GM18511 (cell line): ENCODE measurements around the gene CEP112.

Experiments
- ATAC-seq: cut with Tn5 transposase; IDR thresholded peaks from one replicate; pipeline ENCODE4 v1.9.1; 2021; ENCODE audit warnings: mild to moderate bottlenecking, moderate library complexity; ENCODE audit not compliant: unreplicated experiment

The CEP112 gene

DNA sequence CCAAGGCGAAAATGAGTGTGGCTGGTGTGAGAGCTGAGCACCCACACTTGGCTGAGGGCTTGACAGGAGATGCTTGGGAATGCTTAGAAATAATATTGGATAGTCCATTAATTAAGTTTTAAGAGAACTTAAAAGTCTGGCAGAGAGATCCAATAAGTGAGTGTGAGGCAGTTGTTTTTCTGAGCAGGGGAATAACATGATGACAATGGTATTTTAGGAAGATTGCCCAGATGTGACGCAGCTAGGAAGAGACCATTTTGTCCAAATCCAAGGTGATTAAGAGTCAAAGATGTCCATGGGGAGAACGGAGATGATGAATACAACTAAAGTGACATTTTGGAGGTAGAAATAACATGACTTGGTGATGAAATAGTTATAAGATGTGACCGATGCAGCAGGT is 527.7 kb downstream of the CEP112 start:
- no peak for ATAC-seq

DNA sequence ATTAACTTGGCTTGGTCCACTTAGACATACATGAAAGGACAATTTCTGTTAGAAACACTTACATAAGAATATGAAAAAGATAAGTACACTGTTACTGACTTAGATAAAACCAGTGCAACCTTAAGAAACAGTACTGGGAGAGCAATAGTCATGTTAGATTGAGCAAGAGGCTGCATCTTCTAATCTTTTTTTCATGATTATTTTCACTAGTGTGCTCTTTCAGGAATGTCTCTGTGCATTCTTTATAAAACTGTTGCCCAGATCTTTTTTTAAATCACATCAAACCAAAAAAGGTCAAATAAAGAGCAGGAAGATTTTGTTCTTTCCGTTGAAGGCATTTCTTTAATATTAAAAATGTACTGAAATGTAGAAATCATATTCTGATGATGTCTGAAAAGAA is 529.7 kb downstream of the CEP112 start:
- no peak for ATAC-seq

DNA sequence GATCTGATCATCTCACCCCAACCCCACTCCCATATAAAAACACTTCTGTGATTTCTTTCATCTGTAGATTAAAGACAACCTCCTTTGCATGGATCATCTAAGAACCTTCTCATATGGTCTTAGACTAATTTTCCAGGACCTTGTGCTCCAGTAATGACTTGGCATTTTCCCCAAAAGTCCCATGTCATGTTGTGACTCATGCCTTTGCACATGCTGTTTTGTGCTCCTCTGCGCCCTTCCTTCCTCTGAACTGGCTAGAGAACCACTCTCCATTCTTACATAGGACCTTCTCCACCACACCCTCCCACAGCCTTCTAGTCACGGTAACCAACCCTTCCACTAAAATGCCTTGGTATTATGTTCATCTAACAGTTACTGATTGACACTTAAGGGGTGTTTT is 531.0 kb downstream of the CEP112 start:
- ATAC-seq = no peak

DNA sequence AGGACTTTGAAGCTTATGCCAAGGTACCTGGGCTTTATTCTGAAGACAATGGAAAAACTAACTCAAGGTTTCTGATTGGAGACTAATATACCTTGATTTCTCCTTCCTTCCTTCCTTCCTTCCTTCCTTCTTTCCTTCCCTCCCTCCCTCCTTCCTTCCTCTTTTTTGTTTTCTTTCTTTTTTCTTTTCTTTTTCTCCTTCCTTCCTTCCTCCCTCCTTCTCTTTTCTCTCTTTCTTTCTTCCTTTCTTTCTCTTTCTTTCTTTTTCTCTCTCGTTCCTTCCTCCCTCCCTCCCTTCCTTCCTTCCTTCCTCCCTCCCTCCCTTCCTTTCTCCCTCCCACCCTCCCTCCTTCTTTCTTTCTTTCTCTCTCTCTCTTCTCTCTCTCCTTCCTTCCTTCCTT is 531.9 kb downstream of the CEP112 start:
- no peak for ATAC-seq

DNA sequence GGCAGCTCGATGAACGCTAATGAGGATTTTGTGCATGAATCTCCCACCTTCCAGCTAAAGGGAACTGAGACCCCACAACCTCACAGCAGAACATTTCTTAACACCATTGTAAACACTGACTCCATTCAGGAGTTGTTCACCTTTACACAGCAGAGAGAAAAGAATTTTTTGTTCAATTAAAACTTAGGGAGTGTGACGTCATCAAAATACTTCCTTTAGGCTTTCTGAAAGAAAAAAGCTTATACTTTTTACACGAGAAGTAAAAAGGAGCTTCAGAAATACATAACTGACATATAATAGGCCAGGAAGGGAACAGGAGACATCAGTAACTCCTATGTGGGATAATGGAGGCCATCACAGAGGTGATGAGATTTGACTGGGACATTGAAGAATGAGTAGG is 532.4 kb downstream of the CEP112 start:
- no peak for ATAC-seq

DNA sequence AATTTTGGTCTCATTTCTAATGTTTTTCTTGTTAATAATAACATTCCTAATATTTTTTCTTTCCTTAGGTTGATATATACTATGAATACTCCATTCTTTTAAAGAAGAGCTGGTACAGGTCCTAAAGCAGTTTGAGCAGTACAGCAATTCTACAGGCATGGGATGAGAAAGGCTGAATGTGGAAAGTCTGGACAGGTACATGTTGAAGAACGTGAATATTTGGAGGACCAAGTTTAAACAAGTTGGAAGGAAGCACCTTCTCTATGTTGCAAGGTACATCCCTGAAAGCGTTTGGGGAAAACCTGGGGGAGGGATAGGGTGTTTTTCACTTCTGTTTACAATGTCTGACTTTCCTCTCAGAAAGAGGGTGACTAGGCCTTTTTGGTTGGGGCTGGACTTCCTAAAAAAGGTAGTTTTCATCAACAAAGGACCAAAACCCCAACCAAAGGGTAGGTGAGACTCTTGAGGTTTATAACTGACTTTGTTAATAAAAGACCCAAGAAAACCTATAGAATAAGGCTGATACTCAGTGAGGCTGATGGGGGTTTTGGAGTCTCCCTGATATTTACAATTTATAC is 534.6 kb downstream of the CEP112 start:
- no peak for ATAC-seq

DNA sequence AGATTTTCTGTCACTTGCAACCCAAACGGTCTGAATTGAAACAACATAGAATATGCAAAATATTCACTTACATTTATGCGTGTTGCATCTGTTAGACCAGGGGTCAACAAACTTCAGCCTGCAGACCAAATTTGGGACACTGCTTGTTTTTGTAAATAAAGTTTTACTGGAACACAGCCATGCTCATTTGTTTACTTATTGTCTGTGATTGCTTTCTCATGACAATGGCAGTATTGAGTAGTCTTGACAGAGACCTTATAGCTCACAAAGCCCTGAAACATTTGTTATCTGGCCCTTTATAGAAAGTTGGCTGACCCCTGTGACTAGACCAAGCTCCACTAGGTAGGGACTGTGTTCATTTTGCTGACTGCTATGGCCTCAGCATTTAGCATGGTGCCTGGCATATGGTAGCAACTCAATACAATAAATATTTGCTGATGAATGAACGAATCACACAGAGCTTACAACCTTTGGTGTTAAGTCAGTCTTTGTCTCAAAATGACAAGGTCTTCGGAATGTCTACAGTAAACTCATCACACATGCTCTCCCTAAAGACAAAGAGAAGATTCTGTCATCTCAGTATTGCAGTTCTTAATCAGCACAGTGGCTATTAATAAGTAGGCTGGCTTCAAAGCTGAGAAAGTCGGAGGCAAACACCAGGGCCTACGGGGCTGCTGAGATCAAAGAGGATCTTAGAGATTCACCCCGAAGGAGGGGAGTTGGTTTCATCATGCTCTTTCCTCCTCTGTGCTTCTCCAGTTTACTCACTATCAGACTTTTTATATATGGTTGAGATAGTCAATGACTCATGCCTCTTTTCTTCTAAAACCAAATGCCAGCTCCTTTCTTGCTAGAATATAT is 535.3 kb downstream of the CEP112 start:
- peak; percentile 56 for ATAC-seq

DNA sequence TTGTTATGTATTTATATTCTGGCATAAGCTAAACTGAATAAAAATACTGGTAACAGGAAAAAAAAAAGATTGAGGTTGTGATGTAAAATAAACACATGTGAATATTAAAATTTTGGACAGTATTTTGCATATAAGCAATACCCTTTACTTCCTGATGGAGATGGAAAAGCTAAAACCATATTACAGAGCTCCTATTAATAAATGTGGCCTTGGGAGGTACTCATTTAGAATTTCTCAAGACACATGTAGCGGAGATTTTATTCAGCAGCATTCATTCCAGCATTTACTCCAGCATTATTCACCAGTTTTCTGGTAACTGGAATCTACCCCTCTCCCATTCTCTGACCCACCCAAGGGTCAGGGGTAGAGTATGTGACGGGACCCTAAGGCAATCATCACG is 536.2 kb downstream of the CEP112 start:
- no peak for ATAC-seq

DNA sequence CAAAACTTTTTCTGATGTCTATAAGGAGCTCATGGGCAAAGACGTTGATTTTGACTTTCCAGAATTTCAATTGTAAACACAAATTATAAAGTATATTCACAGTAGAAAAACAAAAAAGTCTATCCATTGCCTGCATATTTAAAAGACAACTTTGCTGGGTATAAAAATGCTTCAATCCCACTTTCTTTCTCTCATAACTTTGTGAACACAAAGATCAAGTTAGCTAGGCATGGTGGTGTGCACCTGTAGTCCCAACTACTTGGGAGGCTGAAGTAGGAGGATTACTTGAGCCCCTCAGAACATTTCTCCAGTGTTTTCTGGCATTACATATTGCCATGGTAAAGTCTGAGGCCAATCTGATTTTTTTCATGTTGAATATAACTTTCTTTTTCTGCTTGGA is 547.4 kb downstream of the CEP112 start:
- ATAC-seq = no peak

DNA sequence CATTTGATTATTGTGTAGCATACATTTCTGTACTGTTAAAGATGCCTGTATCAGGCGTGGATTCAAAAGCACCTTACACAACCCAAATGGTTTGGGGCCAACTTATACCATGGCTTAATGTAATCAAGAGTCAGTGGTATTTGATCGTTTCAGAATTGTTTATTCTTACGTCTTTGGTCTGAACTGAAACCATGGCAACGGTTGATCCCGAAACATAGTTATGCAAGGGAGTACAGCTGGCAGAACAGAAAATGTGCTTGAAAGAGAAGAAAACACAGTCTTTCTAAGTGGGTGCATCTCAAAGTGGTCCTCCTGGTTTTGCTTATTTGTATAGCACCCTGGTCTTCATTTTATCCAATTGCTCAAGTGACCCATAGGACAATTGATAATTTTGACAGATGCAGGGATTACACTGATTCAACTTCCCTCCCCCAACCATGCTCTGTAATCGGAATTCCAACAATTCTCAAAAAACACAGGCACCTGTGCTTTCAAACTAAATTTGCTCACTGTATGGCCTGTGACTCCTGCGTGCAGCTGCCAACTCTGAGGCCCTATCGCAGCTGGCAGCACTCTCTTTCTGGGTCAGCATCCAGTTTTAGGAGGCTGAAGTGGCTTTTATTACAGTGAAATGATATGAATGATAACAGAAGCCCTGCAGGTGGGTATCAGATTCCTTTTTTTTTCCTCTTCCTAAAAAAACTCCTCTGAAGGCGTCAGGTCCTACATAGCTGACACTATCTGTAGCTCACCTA is 553.5 kb downstream of the CEP112 start:
- no peak for ATAC-seq

DNA sequence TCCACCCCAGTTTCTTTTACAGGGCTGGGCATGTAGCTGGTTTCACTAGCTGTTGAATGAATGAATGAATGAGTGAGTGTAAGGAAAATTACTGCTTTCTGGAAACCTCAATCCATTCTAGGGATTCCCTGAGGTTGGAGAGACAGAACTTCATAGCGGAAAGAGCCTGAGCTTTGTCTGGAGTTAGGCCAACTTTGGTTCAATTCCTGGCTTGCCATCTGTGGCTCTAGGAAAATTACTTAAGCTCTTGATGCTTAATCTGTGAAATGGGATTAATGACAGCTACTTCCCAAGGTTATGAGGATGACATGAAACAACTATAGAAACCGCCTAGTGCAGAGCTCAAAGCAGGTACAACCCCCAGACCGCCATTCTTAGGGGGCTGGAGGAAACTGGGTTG is 554.1 kb downstream of the CEP112 start:
- no peak for ATAC-seq

DNA sequence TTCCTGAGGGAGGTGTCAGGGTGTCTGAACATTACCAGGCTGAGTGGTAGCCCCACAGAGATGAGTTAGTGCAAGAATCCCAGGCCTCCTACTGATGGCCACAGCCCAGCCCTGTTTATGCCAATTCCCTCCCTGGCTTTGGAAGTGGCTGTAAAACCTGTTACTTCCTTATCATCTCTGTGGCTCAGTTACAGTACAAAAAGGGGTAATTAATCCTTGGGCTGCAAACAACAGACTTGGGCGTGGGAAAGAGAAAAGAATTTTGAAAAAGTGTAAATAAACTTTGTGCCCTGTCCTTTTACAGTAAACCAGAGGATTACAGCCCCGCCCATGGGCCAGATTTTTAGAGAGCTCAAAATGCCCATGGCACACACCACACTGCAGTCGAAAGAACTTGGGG is 557.4 kb downstream of the CEP112 start:
- no peak for ATAC-seq

DNA sequence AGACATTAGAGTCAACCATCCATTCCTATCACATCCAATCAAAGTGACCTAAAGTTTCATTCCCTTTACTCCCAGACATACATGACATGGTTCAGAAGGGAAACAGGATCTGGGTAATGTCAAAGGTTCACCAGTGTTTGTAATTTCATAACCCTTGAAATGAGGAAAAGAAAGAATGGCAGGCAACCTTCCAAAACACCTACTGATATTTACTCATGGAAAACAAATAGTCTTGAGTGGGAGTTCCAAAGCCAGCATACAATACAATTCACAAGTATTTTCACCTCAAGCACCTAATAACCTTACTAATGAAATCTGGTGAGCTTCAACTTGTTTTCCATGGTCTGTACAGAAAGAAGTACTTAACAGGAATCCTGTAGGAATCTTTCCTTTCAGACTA is 557.9 kb downstream of the CEP112 start:
- ATAC-seq = no peak

DNA sequence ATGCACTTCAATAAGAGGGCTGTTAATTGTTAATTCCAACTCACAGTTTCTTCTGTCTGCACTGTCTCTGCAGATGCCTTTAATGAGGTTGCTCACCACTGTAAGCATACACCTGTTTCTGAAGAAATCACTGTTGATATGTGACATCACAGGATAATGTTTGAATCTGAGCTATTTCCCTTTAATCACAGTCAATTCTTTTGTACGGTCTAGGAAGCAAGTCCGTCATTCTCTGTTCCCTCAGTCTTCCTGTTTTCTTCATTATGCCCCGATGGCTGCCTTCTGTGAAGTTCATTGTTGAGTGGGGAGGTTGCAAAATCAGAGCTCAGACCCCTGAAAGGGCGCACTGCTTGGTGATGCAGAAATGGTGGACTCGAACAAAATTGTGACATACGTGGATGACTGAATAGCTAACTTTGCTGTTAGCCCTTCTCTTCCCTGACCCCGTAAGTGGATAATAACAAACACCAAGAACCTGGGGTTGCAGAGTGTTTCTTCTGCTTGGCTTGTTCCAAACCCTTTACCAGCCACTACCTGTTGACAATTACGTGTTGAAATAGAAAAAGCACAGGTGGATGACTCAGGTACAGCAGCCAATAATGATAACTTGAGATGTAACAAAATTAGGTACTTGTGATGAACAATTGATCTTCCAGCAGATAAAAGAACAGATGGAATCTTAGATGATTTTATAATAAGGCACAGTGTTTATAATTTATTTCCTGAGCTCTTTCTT is 558.6 kb downstream of the CEP112 start:
- ATAC-seq = no peak

DNA sequence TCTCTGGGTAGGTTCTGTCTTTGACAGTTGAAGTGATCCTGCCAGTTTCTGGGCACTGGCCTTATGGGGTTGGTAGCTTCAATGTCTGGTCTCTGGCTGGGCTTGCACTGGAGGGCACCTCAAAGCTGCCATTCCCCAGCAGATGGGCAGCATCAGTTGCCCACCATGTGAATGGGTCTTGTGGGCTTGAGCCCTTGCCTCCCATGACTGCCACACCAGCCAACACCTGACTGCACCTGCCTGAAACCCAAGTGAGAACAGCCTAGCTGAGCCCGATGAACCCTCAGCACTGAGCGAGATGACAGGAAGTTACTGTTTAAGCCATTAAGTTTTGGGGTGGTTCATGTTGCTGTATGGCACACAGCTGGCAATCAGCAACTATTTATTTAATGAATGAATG is 561.4 kb downstream of the CEP112 start:
- ATAC-seq = no peak

DNA sequence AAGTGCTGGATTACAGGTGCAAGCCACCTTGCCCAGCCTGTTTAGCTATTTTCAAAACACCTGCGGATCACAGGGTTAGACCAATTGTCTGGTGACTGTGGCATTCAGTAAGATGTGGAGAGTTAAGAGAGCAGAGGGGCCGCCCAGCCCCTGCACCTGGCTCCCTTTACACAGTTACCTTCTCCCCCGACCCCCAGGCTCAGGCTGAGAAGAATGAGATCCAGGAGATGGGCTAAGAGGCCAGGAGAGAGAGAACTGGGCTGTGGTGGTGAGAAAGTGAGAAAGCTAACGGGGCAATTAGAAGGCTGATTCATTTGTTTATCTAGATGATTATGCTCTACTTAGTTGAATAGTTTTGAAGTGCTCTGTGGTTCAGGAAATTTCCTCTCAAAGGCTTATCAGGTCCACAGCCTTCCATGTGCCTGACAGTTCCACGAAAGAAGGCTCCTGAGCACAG is 562.7 kb downstream of the CEP112 start:
- ATAC-seq = no peak

DNA sequence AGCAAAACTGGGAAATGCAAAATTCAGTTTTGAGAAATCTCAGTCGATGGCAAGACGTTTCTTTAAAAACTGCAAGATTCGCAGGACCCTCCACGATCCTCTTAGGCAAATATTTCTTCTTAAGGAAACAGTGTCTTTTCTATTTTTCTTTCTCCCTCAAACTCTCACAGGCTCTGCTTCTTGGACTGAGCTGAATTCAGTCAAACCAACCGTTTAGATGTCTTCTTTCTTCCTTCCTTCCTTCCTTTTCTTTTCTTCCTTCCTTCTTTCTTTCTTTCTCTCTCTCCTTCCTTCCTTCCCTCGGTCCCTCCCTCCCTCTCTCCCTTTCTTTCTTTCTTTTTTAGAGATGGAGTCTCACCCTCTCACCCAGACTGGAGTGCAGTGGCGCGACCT is 563.3 kb downstream of the CEP112 start:
- no peak for ATAC-seq

DNA sequence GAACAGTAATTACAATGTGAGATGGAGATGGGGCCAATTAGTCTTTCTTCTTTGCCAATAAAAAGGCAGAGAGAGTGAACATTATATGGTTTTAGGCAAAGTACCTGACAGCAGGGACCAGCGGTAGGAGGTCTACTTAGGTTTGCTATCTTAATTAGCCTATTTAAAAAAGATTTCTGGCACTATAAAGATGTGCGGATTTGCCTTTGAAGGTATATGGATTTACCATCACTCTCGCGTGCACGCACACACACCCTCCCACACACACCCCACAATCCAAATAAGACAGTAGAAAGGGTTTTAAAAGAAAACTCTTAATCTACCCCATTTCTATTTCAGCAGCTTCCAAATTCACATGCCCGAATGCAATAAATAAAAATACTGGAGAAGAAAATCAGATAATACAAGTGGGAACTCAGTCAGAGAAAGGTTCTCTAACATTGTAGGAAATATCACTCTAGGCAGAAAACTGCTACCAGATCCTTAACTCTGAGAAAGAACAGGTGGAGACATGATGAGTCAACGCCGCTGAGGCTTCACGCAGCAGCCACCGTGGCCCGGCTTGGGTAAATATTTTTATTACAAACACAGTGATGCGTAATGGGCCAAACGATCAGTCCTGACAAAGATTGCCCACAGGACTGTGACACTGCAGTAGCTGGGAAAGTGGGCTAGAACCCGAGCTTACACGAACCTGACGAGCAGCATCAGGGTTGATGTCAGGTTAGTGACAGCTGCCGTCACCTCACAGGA is 563.9 kb downstream of the CEP112 start:
- no peak for ATAC-seq

DNA sequence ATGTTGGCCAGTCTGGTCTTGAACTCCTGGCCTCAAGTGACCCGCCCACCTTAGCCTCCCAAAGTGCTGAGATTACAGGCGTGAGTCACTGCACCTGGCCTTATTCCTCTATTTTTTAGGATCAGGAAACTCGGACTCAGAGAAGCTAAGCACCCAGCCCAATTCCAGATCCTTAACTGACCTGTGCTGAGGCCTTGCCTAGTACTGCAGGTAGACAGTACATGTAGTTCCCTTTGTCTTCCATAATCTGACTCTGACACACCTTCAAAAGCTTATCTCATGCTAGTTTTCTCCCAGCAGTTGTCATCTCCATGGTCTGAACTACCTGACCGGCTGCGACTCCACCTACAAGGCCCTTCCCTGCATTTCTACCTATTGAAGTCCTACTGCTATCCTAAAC is 564.8 kb downstream of the CEP112 start:
- no peak for ATAC-seq

DNA sequence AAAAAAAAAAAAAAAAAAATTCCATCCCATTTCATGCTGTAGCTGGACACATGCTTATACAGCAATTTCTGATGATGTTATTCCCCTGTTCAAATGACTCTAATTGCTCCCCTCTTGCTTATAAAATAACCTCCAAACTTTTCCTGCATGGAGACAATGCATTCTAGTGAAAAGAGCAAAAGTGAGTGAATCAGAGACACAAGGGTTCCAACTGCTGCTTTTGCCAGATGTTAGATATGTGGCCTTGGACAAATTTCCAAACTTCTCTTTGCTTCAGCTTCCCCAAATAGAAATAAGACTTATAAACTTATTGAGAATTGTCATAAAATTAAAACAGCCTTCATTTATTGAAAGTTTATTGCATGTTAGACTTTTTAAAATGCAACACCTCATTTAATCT is 565.5 kb downstream of the CEP112 start:
- ATAC-seq = no peak

DNA sequence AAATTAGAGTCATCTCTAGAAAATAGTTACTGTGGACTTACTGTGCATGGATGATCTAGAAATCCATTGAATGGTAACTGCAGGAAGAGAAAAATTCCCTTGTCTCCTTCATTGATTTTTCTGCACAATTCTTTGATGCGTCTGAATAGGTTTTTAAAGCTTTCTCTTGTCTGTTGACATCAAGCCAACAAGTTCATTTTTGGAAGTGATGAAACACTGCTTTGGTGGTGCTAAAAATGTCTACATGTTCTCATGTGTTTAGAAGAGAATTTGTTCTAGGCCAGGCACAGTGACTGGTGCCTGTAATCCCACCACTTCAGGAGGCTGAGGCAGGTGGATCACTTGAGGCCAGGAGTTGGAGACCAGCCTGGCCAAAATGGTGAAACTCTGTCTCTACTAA is 573.4 kb downstream of the CEP112 start:
- no peak for ATAC-seq
